GM20000 (cell line): ENCODE measurements around the gene PLEKHG4B.

ENCODE experiments used
- DNase-seq: peaks from one replicate; pipeline ENCODE4 v3.0.0; 2012; ENCODE audit warnings: low spot score
- TF ChIP-seq, protein P1 (sequence below): IDR thresholded peaks from 2 replicates; pipeline ENCODE4 v1.5.1; 2012; ENCODE audit warnings: mild to moderate bottlenecking, control low read depth; ENCODE audit errors: extremely low read depth, missing control alignments

PLEKHG4B gene

DNA sequence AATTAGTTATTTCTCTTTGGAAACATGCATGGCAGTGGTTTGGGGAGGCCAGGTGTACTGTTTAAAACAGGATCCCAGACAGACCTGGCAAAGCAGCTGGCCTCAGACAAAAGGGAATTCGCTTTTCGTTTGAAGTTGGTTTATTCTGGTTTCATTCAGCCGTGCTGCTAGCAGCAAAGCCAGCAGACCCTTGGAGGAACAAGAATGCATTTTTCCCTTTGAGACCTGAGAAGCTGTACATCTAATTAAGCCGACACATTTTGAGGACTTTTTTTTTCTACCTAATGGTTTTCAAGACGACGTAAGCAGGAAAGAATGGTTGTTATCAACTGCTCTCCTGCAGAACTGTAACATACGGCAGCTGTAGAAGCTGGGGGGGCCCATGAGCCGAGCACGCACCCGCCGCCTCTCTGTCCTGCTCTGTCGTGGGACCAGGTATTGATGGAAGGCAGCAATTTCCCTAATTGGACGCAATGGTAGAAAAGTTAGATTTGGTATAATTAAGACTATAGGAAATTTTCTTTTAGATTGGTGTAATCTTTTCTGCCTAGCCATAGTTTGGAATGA lies 13.6 kb downstream of the PLEKHG4B start:
- TF ChIP-seq, protein P1, sequence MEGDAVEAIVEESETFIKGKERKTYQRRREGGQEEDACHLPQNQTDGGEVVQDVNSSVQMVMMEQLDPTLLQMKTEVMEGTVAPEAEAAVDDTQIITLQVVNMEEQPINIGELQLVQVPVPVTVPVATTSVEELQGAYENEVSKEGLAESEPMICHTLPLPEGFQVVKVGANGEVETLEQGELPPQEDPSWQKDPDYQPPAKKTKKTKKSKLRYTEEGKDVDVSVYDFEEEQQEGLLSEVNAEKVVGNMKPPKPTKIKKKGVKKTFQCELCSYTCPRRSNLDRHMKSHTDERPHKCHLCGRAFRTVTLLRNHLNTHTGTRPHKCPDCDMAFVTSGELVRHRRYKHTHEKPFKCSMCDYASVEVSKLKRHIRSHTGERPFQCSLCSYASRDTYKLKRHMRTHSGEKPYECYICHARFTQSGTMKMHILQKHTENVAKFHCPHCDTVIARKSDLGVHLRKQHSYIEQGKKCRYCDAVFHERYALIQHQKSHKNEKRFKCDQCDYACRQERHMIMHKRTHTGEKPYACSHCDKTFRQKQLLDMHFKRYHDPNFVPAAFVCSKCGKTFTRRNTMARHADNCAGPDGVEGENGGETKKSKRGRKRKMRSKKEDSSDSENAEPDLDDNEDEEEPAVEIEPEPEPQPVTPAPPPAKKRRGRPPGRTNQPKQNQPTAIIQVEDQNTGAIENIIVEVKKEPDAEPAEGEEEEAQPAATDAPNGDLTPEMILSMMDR: no peak
- no peak for DNase-seq

DNA sequence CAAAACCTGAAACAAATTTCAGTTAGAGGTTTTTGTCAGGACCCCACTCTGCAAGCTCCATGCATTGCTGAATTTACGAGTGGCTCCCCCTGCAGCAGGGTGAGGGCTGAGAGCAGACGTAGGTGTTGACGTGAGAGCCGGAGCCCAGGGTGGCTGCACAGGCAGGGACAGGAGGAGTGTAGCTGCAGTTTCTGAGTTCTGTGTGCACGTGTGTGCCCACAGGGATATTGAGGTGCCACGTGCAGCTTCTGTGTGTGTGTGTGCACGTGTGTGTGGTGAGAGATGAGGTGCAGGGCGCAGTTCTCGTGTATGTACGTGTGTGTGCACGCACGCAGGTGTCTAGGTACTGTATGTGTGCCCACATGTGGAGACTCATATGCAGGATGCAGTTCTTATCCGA lies 14.6 kb downstream of the PLEKHG4B start:
- no peak for DNase-seq
- TF ChIP-seq, protein P1: no peak

DNA sequence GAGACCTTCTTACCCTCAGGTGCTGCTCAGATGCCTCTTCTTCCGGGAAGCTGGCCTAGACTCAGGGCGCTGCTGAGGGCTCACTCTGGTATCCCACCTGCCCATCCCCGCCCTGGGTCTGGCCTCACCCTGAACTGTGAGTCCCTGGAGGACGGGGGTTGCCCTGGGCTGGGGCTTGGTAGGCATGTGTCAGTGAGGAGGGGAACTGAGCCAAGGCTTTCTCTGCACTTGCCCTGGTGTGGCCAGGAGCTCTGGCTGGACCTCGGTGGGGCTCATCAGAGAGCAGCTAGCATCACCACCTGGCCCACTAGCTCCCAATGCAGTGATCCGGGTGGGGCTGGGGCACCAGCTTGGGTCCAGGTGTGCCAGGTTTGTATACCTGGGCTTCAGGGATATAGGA lies 15.6 kb downstream of the PLEKHG4B start:
- TF ChIP-seq, protein P1: no peak
- DNase-seq: no peak

DNA sequence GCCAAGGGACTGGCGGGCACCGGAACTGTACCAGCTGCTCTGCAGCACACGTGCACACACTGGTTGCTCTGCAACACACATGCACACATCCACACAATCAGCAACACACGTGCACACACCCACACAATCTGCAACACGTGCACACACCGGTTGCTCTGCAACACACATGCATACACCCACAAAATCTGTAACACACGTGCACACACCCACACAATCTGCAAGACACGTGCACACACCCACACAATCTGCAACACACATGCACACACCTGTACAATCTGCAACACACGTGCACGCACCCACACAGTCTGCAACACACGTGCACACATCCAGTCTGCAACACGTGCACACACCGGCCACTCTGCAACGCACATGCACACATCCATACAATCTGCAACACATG lies 17.9 kb downstream of the PLEKHG4B start:
- TF ChIP-seq, protein P1: no peak
- no peak for DNase-seq

DNA sequence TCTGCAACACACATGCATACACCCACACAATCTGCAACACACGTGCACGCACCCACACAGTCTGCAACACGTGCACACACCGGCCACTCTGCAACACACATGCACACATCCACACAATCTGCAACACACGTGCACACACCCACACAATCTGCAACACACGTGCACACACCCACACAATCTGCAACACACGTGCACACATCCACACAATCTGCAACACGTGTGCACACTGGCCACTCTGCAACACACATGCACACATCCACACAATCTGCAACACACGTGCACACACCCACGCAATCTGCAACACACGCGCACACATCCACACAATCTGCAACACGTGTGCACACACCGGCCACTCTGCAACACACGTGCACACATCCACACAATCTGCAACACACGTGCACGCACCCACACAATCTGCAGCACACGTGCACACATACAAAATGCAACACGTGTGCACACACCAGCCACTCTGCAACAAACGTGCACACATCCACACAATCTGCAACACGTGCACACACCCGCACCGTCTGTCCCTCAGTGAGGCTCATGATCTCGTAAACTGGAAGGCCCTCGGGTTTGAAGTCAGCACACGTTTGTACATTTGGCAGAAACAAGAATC lies 18.4 kb downstream of the PLEKHG4B start:
- DNase-seq: no peak
- TF ChIP-seq, protein P1: no peak

DNA sequence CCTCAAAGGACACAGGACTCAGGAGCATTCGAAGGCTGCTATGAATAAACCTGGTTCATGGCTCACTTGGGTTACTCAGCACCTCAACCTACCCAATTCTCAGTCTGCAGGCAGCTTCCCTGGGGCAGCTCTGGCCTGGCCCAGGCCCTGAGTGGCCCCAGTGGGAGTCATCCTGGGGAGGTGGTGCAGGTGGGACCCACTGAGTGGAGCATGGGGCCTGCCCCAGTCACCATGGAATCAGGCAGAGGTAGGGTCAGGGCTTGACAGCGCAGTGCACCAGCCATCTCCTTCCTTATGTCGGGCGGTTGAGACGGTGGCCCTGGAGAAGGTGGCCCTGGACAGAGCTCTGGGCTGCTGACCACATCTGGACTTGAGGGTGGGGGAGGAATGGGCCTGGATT lies 19.2 kb downstream of the PLEKHG4B start:
- no peak for DNase-seq
- TF ChIP-seq, protein P1: no peak

DNA sequence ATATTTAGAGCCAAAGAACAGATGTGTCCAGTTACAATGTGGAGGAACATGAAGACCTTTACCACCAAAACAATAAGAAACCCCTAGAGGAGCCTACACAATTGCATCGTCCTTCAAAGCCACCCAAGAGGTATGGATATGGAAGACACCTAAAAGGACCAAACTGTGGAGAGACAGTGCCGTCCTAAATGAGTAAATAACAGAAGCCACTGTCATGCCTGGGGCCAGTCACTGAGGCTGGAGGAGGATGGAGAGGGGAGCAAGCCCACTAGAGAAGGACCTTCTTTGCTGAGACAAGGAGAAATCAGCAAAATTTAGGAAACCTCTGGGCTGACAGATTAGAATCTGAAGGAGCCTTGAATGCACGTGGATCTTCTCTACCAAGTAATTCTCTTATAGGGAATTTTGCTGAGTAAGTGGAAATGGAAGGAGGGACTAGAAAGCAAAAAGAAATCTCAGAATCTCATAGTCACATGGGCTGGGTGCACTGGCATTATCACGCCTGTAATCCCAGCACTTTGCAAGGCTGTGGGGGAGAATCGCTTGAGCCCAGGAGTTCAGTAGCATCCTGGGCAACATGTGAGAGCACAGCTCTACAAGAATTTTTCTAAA lies 27.6 kb downstream of the PLEKHG4B start:
- DNase-seq: no peak
- TF ChIP-seq, protein P1: no peak
